GM21737 (cell line): ENCODE data around the gene PTPRD.
"Not testable (repeated sequence)": the region's sequence is repeated elsewhere in the genome, so short reads cannot be mapped to it uniquely, and the experiment has no call there.

Experiments
- ATAC-seq: cut with Tn5 transposase; IDR thresholded peaks from one replicate; pipeline ENCODE4 v1.9.1; 2021; ENCODE audit warnings: mild to moderate bottlenecking, moderate library complexity; ENCODE audit not compliant: unreplicated experiment

Gene PTPRD

DNA sequence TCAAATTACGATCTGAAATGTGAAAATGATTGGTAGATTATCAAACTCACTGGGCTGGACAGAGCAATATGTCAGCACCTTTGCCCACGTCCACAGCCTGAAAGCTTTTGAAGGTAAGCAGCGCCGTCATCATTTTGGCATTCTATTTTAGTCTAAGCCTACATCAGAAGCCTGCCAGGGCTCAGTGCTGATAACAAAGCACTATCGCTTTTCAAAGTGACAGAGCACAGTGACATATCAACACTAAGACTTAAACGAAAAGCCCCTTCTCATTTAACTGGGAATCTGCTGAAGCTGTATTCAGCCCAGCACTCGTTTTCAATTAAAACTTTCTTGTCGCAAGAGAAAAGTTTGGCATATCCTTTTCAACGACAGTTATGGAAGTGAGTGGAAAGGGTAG, 1076.3 kb downstream of the PTPRD start:
- no peak for ATAC-seq

DNA sequence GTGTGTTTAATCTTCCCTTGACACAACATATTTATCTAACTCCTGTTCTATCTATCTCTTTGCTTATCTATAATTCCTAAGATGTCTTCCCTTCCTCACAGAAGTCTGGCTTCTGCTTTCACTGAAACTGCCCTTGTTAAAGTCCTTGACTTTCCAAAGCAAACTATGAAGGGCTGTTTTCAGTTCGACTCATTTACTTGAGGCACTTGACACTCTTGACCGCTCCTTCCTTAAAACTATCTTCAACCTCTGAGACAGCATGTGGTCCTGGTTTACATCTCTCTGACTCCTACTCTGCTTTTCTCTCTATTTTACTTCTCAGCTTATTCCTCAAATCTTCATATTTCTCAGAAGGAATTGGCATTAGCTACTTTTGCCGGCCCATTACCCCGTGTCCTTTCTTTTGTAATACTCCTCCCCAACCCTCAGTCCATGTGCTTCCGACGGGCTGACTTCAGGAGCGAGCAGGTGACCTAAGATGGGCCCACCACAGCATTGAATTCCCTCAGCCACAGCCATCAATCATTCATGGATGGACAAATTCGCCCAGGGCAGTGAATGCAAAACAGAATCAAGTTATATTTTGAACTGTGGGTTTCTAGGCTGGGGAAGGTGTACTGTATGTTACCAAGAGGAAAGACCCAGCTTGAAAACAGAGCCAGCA, 1089.2 kb downstream of the PTPRD start:
- ATAC-seq: no peak

DNA sequence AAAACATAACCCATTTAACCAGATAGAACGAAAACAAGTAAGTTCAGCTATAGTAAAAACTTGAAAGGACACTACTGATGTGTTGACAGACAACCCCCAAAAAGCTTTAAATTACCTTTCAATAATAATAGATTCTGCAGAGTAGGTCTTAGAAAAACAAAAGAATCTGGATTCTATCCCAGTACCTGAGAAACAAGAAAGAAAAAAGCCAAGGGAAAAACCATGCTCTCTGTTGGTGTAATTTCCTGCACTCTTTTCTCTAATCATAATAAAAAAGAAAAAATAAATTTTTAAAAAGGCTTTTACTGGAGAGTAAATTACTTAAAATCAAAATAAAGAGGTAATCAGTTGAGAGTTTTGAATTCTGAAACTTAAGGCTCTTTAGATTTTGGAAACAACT, 1090.4 kb downstream of the PTPRD start:
- ATAC-seq: no peak

DNA sequence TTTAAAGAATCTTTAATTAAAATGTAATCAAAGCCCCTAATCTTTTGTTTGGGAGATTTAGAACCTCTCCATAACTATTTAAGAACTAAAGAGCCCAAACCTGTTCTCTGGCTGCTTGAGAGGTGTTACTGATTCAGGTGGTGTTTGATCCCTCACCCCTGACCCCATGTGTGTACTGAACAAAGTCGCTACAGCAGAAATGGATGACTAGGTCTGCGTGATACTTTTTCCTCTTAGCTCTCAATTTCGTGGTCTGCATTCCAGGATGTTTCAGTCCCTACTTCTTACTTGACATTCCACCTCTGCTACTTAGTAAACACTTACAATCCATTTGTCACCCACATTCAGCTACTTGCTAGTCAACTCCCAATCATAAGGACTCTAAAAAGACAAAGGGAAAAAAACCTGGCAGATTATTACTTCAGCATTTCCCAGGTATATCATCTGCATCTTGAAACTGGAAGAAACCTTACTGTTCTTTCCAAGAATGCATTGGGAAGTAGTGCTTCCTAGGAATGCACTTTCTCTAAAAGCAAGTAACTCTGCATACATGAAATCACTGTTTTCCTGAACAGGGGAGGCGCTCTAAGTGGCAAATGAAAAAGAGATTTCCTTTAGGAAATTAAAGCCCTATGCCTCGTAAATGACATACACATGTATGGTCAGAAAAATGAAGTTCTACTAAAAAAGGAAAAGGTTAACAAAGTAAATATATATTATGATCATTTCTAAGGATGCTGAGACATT, 1091.6 kb downstream of the PTPRD start:
- ATAC-seq: no peak

DNA sequence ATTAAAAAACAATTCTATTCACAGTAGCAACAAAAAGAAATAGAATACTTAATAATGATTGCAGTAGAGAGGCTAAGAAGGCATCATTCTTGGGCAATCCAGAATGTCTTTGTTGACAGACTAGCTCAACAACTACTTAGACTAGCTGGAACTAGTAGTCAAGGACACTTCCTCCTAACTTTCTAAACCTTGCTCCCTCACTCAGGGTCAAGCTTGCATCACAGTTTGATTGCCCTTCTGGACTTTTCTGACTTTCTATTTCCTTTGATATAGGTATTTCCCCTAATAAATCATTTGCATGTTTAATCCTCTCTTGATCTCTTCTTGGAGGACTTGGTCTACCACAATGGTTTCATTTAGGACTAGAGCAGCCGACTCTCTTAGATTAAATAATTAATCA, 1107.9 kb downstream of the PTPRD start:
- ATAC-seq: no peak

DNA sequence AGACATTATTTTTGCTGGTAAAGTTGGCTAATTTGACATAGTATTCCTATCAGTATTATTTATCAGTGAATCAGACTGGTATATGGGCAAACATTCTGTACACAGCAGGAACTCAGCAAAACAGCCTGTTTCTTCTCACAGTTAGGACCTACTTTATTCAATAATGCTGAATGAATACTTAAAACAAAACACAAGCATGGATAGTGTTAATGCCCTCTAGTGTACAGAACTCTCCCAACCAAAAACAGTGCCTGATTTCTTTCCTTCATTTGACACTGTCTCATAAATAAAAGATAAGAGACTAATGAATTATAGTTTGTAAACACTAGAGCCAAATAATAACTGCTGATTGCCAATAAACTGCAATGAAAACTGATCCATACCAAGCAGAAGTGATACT, 1113.3 kb downstream of the PTPRD start:
- no peak for ATAC-seq

GRCh38 chr9:9498846-9499245, 1114.0 kb downstream of the PTPRD start:
- no peak for ATAC-seq

DNA sequence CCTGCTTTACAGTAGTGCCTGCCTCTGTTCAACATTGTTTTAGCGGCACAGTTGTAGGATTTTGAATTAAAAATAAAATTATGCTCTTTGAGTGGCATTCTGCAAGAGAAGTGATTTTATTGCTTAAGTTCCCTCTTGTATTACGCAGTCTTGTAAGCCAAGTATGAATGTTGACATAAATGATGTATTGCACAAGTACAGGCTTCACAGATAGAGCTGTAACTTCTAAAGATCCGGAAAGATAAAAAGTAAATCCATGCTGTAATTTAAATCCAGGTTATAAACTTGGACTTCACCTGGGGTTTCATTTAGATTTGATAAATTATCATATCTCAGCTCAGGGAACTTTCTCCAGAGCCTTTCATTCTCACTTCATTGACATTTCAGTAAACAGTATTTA, 1114.7 kb downstream of the PTPRD start:
- ATAC-seq: no peak

- no peak for ATAC-seq
These were observed 1118.5 kb downstream of the PTPRD start for GRCh38 chr9:9494336-9494735.

DNA sequence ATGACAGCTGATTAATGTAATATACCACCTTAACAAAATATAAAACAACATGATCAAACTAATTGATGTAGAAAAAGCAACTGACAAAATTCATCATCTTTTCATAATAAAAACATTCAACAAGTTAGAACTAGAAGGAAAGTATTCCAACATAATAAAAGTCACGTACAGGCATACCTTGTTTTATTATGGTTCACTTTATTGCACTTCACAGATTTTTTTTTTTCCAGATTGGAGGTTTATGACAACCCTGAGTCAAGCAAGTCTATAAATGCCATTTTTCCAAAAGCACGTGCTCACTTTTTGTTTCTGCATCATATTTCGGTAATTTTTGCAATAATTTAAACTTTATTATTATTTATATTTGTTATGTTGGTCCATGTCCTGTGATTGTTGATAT, 1120.3 kb downstream of the PTPRD start:
- ATAC-seq: no peak

DNA sequence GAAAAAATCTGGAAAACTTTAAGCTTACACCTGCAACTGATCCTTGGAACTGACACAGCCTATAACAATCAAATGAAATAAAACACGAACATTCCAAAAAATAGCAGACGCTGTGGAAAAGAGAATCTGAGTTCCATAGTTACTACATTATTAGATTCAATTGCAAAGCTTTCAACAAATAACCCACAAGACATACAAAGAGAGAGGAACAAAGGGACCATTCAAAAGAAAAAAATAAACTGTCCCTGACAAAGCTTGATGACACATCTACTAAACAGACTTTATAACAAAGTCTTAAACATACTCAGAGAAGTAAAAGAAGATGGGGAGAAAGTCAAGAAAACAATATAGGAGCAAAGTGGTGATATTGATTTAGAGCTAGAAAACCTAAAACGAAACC, 1123.6 kb downstream of the PTPRD start:
- no peak for ATAC-seq

DNA sequence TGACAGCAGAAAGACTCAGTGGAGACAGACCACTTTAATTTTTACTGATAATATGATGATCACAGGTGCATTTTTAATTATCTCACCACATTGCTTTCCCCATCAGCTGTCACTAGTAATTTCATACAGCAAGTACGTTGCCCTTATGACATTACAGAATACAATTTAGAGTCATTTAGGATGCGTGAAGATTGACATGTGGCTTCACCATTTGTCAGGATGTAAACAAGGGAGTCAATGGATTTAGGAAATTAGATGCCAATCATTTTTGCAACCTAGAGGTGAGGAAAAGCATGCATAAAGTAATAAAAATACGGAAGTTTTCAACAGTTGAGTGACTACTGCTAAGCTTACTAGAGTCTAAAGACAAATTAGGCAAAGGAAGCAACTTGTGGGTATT, 1129.6 kb downstream of the PTPRD start:
- no peak for ATAC-seq

- no peak for ATAC-seq
These were observed 1134.1 kb downstream of the PTPRD start for GRCh38 chr9:9478741-9479140.

DNA sequence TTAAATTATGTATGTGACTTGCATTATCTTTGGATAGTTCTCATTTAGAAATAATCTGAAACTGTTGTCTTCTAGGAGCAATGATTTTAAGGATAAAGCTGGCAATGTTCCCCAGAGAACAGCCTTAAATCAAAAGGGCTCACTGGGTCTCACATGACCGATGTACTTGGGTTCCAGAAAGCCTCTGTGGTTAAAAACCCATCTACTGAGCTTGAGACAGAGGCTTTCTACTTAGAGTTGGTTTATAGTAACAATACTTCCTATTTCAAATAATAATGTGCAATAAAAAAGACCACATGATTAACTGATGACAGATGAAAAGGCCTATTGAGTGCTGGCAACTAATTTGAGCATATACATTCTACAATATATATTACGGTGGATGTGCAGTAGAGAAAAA, 1143.5 kb downstream of the PTPRD start:
- ATAC-seq: no peak

GRCh38 chr9:9441874-9442273, 1170.9 kb downstream of the PTPRD start:
- ATAC-seq: not testable (repeated sequence)

DNA sequence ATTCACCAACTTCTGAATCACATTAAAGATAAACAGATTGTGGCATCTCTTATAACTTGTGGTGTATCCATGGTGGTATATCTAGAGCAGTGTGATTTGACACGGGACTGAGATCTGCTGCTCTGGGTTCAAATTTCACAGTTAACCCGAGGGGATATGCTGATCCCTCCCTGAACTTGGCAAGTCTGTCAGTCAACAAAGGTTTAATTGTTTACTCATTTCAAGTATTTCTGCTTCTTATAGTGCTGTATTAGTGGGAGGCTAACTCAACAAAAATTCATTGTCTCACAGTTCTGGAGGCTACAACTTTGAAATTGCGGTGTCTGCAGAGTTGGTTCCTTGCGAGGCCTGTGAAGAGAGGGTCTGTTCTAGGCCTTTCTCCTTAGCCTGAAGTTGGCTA, 1175.2 kb downstream of the PTPRD start:
- no peak for ATAC-seq

DNA sequence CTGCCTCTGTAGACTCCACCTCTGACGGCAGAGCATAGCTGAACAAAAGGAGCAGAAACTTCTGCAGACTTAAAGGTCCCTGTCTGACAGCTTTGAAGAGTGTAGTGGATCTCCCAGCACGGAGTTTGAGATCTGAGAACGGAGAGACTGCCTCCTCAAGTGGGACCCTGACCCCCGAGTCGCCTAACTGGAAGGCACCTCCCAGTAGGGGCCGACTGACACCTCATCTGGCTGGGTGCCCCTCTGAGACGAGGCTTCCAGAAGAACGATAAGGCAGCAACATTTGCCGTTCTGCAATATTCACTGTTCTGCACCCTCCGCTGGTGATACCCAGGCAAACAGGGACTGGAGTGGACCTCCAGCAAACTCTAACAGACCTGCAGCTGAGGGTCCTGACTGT, 1186.3 kb downstream of the PTPRD start:
- ATAC-seq: not testable (repeated sequence)

DNA sequence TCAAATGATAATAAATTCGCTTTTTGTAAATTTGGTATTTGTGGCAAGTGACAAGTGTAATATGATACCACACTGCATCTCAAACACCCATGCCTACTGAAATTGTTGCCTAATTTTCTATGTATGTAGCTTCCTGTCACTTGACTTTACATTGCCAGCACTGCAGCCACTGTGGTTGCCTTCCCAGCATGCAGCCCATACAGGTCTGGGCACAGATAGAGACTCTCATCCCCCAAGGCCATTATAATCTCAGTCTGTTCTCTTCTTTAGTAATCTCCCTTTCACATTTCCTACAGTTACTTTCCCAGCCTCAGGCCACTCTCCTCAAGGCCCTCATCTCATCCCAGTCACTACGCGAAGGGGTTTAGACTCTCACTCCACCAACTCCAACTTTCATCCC, 1200.6 kb downstream of the PTPRD start:
- ATAC-seq: no peak

DNA sequence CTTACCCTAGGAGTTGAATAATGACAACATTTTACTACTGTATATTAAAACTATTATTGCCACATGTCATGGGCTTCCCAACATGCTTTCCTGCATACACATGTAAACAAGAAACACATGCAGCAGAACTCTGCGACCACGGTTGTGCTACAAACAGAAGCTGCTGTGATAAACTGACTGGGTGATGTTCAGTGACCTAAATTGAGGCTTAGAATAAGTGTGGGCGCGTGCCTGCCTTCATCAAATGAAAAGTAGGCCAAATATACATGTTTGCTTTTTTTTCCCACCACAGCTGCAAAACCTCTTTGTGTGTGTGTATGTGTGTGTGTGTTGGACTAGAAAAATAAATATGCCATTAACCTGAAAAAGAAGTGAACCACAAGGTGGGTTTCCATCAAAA, 1202.1 kb downstream of the PTPRD start:
- ATAC-seq: no peak

- ATAC-seq: no peak
These were observed 1212.8 kb downstream of the PTPRD start for GRCh38 chr9:9399982-9400381.

DNA sequence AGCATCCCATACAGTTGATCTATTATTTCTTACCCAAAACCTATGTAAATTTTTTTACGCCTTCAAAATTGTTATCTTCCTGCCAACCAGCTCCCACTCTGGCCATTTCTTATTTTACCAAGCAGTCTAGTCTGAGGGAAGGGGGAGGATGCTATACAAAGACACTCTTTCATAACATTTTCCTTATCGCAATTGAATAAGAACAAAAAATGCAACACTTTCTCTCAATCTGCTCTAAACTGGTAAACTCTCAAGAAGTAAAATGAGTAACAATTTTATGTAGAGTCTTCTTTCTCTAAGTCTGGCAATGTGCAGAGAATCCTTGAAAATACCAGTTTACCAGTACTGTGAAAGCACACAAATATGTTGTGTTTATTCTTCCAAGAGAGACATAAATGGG, 1216.3 kb downstream of the PTPRD start:
- no peak for ATAC-seq

DNA sequence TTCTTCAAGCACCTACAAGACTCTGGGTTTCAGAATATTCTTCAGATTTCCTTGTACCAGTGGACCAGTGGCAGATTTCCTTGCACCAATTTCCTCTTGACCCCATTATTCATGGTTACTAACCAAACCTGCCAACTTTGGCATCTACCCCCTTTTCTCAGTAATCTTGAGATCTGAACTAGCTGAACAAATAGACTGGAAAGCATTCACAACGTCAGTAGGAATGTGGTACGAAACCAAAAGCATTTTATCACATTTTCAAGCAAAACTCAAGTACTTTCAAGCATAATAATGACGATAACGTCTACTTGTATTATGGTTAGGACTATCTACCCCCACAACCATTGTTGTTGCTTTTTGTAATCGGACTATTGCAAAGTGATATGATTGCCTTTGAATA, 1217.3 kb downstream of the PTPRD start:
- no peak for ATAC-seq

GRCh38 chr9:9392755-9393154, 1220.0 kb downstream of the PTPRD start:
- no peak for ATAC-seq
